Panc1 (cell line): ENCODE measurements around the gene NIPAL3.

Experiments
- POLR2AphosphoS5 ChIP-seq: IDR thresholded peaks from 2 replicates; pipeline ENCODE4 v1.6.1; 2012; ENCODE audit warnings: mild to moderate bottlenecking, low read depth, low read length, moderate library complexity
- REST ChIP-seq, 2 experiments: IDR thresholded peaks; 2 replicates each; pipeline ENCODE4 v1.6.1; 2011 to 2012; ENCODE audit warnings: low read depth in 2 of 2, control low read depth in 1 of 2, low read length in 1 of 2, mild to moderate bottlenecking in 1 of 2, moderate library complexity in 1 of 2; ENCODE audit not compliant: insufficient read depth in 1 of 2
- SIN3A ChIP-seq: IDR thresholded peaks from 2 replicates; pipeline ENCODE4 v1.6.1; 2012; ENCODE audit warnings: low read depth, mild to moderate bottlenecking, low read length, moderate library complexity, borderline replicate concordance; ENCODE audit not compliant: insufficient read depth
- TF ChIP-seq, protein P1 (sequence below): fragments of 450-650 bp; IDR thresholded peaks from 2 replicates; pipeline ENCODE4 v1.5.1; 2017; ENCODE audit warnings: mild to moderate bottlenecking

- TF ChIP-seq REST (IDR thresholded peaks at IDR 0.05; ENCODE audit: insufficient read depth in 1 of 2, low read depth in 2 of 2, low read length in 1 of 2) (no peak), SIN3A (no peak), POLR2AphosphoS5 (no peak)
- TF ChIP-seq, protein P1, sequence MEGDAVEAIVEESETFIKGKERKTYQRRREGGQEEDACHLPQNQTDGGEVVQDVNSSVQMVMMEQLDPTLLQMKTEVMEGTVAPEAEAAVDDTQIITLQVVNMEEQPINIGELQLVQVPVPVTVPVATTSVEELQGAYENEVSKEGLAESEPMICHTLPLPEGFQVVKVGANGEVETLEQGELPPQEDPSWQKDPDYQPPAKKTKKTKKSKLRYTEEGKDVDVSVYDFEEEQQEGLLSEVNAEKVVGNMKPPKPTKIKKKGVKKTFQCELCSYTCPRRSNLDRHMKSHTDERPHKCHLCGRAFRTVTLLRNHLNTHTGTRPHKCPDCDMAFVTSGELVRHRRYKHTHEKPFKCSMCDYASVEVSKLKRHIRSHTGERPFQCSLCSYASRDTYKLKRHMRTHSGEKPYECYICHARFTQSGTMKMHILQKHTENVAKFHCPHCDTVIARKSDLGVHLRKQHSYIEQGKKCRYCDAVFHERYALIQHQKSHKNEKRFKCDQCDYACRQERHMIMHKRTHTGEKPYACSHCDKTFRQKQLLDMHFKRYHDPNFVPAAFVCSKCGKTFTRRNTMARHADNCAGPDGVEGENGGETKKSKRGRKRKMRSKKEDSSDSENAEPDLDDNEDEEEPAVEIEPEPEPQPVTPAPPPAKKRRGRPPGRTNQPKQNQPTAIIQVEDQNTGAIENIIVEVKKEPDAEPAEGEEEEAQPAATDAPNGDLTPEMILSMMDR = no peak
These were observed 98.1 kb downstream of the NIPAL3 start for GRCh38 chr1:24513706-24514105.
